Activated CD4-positive, alpha-beta T cell treated with anti-CD3 and anti-CD28 coated beads for 1 hour (primary cell): ENCODE measurements around the gene FLNB.
A peak's percentile ranks its signal among the peaks of the same experiment; 100 is the strongest.

ENCODE experiments used
- DNase-seq: peaks from one replicate; pipeline ENCODE4 v3.0.0-alpha.2; 2020

Gene FLNB

DNA sequence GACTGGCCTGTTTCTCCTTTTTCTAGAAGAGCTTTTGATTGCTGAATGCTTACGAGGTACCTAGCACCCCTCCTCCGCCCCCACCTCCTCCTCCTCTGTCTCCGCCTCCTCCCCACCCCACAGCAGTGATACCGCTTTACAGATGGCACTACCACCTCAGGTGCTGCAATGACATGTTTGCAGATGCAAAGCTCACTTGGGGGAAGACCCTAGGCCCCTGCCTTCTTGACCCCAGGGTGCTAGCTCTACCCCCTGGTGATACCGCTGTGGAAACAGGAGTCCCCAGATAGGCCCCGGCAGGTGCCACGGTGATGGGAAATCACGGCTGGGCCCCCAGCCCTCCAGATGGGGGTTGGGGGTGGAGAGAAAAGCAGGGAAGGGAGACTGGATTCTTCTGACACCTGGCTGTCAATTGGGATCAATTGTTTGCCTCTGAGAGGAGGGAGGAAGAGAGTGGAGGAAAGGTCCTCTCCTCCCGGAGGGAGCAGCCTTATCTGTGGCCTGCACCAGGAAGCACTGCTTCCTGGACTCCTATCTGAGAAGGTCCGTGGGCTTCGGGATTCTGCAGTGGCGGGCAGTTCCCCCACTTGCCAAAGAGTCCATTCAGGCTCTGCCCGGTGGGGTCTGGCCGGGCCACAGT, 164.9 kb downstream of the FLNB start:
- DNase-seq: no peak

DNA sequence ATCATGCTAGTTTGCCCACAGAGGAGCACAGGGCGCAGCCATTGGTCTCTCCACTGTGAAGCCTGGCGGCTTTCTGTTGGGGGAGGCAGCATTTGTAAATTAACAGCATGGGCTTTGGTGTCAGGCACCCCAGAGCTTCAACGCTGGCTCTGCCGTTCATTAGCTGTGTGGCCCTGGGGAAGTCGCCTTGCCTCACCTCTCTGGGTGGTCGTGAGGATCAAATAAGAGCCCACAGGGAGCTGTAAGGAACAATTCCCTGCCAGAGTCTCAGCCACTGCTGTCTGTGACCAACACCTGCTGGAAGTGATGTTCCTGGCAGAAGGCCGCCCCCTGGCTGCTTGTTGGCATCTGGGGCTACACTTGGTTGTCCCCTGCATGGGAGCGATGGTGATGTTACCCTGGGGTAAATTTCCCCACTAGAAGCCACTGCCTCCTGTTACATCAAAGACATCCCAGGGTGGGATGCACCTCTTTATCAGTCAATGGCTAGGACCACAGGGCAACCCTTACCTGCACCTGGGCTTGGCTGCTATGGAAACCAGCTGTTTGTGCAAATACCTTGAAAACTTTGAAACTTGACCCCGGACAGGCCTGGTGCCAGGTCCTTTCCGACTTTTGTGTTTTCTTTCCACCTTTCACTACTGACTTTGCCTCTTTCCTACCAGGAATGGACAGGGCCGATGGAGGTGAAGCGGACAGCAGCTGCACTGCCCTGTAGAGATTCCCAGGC, 165.6 kb downstream of the FLNB start:
- DNase-seq: no peak

- DNase-seq: no peak
Observed at GRCh38 chr3:58175187-58175436, 166.9 kb downstream of the FLNB start.

DNA sequence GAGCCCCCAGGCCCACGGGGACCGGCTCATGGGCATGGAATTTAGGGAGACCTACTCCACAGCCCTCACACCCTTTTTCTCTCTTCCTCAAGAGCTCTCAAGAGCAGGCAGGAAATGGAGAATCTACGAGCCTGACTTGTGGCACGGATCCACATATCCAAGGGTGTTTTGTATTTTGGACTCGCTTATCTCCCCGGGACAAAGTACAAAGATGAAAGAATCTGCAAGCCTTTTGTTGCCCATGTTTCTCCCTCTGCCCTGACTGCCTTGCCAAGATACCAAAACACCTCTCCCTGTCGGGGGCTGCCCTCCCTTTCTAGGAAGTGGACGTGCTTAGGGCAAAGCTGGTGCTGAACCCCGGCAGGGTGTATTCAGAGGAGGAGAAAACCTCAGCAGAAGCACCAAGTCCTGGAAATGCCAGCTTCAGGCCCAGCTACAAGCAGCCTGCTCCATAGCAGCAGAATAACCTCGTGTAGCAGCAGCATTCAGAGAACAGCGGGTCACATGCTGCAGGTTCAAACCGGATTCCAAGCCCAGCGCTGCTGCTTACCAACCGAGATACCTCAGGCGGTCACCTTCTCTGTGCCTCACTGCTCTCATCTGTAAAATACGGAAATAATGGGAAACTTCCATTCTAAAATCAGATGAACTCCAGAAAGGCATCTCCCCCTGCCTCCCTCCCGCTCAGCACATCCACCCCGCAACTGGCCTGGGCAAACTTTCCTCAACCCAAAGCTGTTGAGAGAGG, 167.4 kb downstream of the FLNB start:
- DNase-seq: no peak

- DNase-seq: no peak
Observed at GRCh38 chr3:58176185-58176530, 167.9 kb downstream of the FLNB start.

DNA sequence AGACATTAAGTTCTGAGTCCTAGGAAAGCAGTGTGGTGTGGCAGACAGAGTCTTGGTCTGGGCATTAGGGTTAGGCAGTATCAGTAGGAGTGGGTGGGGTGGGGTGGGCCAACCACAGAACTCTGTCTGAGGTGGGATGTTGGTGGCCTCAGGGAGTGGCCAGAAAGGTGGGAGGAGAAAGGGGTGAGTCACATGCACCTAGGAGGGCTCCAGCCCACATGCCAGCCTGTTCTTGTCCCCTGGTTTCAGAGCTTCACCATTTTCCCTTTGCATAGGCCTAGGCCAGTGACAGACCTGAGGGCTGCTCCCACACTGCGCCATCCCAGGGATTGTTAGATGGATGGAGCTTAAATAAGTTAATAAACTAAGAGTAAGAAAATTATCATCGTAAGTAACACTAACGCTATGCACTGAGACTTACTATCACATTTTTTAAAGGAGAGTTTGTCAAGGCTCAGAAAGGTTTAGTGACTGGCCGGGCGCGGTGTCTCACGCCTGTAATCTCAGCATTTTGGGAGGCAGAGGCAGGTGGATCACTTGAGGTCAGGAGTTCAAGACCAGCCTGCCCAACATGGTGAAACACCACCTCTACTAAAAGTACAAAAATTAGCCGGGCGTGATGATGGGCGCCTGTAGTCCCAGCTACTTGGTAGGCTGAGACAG, 168.7 kb downstream of the FLNB start:
- no peak for DNase-seq

- peak; percentile 80 for DNase-seq
Observed at GRCh38 chr3:58177747-58178527, 169.7 kb downstream of the FLNB start.

- no peak for DNase-seq
Observed at GRCh38 chr3:58178528-58179234, 170.5 kb downstream of the FLNB start.

DNA sequence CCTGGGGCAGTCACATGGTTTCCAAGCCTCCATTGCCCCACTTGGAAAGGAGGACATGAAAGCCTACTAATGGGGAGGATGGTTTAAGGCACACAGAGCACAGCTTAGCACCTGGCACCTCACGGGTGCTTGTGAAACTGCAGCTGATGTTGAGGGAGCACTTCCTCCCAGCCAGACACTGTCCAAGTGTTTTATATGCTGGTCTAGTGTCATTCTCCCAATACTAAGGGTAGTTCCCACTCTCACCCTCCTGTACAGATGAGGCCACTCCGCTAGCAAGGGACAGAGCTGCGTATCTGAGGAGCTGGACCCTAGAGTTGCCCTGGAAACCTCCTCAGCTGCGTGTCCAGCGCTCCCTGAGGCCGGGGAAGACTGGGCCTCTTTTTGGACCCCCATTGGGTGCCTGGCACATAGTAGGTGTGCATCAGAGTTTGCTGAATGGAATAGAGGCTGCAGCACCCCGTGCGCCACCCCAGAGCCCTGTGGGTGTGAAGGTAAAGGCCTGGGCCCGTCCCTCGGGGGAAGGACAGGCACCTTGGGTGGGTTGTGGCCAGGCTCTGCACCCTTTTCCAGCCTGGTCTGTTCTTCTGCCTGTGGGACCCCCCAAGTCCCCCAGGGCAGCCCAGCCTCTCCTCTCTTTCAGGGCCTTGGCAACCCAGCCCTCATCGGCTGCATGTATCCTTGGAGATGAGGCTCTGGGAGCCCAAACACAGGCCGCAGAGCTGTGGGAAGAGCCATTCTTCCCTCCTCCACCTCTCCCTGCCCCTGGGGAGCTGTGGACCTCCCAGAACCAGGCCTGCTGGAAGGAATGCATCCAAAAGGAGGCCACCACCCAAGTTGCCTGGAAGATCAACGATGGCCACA, 171.2 kb downstream of the FLNB start:
- no peak for DNase-seq

GRCh38 chr3:58180099-58180880, 172.1 kb downstream of the FLNB start:
- DNase-seq: no peak

DNA sequence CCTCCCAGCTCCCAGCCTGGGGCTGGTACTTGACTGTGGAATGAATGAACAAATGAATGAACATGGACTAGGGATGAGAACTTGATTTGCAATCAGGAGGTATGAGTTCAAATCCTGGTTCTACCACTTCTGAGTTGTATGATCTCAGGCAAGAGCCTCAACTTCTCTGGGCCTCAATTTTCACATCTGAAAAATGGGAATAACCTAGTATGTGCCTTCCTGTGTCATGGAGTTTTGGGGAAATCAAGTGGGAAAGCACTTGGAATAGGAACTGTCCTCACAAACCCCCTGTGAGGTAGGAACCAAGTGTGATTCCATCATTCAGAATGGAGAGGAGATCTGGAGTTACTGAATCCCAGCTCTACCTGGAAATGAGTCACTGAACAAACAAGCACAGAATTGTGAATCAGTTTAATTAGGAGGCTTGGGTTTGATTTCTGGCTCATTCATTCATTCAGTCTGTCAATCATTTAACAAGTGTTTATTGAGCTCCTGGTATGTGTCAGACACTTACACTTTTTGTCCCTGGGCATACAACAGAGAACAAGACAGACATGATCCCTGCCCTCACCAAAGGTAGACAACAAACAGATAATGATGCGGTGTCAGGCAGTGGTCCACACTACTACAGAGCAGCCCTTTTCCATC, 172.8 kb downstream of the FLNB start:
- DNase-seq: no peak

GRCh38 chr3:58183221-58183620, 175.0 kb downstream of the FLNB start:
- DNase-seq: no peak

GRCh38 chr3:58183891-58184290, 175.7 kb downstream of the FLNB start:
- no peak for DNase-seq

- DNase-seq: no peak
Observed at GRCh38 chr3:58184309-58184981, 176.2 kb downstream of the FLNB start.

DNA sequence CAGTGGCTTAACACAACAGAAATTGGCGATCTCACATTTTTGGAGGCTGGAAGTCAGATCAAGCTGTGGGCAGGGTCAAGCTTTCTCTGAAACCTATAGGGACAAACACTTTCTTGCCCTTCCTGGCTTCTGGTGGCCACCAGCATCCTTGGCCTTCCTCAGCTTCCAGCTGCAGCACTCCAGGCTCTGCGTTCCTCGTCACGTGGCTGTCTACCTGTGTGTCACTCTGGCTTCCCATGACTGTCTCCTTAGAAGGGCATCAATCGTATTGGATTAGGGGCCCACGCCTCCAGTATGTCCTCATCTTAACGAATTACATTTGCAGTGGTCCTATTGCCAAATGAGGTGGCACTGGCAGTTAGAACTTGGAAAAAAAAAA, 176.7 kb downstream of the FLNB start:
- DNase-seq: no peak

GRCh38 chr3:58188173-58188564, 179.9 kb downstream of the FLNB start:
- no peak for DNase-seq

- DNase-seq: no peak
Observed at GRCh38 chr3:58188921-58189451, 180.8 kb downstream of the FLNB start.

- no peak for DNase-seq
Observed at GRCh38 chr3:58189691-58190090, 181.5 kb downstream of the FLNB start.

- DNase-seq: no peak
Observed at GRCh38 chr3:58190291-58190690, 182.1 kb downstream of the FLNB start.
